Activated CD4-positive, CD25-positive, alpha-beta regulatory T cell treated with anti-CD3 and anti-CD28 coated beads, Interleukin-2, amount 50 U/mL, for 72 hours (primary cell): ENCODE measurements around the gene CYP24A1.

Experiments
- DNase-seq: peaks from one replicate; pipeline ENCODE4 v3.0.0; 2021

Gene CYP24A1

DNA sequence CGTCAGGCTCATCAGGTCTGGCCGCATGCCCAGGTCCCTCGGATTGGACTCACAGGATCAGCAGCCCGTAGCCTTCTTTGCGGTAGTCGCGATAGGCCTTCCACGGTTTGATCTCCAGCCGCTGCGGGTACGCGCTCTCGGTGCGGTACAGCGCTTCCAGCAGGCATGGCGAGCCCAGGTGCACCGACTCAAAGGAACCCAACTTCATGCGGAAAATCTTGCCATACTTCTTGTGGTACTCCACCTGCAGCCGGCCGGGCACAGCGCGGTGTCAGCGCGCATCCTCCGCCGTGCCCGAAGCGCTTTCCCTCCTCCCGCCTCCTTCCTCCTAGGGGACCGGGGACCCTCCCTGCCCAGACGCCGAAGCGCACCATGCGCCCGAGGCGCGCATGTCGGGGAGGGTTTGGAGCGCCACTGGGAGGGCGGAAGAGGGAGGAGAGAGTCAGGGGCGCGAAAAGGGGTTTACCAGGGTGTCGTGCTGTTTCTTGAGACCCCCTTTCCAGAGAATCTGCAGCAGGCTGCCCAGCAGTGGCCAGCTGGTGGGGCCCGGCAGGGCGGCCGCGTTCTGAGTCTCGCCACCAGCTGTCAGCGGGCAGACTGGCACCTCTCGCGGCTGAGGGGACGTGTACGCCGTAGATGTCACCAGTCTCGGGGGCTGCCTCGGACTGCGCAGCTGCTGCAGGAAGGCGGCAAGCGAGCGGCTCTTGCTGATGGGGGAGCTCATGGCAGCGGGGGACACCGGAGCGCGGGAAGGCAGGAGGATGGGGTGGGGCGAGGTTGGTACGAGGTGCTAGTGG lies 732 bp downstream of the CYP24A1 start:
- DNase-seq, result no peak

GRCh38 chr20:54172532-54172855 lies 1.3 kb downstream of the CYP24A1 start:
- no peak for DNase-seq

- no peak for DNase-seq
Observed at GRCh38 chr20:54170963-54171362, 2.8 kb downstream of the CYP24A1 start.

GRCh38 chr20:54170026-54170471 lies 3.7 kb downstream of the CYP24A1 start:
- DNase-seq, result no peak

DNA sequence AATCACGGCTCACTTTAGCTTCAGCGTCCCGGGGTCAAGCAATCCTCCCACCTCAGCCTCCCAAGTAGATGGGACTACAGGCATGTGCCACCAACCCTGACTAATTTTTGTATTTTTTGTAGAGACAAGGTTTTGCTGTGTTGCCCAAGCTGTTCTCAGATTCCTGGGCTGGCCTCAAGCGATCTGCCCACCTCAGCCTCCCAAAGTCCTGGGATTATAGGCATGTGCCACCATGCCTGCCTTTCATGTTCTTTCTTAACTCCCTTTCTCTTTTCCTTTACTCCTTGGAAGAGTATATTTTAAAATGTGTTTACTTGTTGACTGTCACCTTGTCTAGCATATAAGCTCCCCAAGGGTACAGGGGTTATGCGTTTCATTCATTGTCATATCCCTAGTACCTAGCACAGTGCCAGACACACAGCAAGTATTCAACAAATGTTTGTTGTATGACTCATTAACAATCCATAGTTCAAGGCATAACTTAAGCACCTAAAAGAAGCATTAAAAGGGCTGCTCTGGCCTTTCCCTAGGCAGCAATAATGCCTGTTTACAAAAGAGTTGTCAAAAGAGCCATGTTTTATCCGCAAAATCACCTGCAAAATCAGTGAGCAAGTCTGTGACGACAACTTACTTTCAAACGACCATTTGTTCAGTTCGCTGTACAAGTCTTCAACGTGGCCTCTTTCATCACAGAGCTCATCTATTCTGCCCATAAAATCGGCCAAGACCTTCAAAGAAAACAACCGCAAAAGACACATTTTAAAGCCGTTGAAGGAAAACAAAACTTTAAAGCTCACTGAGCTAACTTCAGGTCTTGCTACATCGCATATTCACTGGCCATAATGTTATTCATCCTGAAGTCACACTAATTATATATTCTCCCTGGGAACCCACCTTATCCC lies 4.6 kb downstream of the CYP24A1 start:
- DNase-seq, result no peak

DNA sequence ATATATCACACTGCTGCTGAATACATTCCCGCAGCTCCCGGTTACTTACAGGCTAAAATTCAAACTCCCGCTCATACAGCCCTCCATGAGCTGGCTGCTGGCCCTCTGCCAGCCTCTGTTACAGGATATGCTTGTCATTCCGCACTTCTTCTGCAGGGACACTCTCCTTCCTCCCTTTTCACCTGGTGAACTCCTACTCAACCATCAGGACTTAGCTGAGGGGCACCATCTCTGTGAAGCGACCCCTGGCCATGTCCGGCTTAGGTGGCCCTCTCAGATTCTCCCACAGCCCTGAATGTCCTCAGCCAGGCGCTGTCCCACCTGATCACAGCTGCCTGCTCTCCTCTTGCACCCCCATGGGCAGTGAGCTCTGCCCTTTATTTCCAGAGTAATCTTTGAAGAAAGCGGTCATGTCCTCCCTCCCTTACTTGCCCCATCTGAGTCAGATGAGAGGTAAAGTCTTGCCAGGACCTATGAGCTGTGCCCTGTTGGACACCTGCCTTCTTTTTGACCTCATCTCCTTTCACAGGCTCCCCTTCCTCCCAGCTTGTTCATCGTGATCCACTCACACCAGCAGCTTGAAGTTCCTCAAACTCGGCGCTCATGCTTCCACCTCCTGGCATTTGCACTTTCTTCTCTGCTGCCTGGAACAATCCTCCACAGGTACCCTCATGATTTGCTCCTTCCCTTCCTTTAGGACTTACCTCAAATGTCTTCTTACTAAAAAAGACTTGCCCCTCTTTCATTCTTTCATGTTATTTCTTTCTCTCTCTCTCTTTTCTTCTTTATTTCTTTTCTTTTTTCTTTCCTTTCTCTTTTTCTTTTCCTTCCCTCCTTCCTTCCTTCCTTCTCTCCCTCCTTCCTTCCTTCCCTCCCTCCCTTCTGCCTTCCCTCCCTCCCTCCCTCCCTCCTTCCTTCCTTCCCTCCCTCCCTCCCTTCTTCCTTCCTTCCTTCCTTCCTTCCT lies 5.6 kb downstream of the CYP24A1 start:
- DNase-seq, result no peak

DNA sequence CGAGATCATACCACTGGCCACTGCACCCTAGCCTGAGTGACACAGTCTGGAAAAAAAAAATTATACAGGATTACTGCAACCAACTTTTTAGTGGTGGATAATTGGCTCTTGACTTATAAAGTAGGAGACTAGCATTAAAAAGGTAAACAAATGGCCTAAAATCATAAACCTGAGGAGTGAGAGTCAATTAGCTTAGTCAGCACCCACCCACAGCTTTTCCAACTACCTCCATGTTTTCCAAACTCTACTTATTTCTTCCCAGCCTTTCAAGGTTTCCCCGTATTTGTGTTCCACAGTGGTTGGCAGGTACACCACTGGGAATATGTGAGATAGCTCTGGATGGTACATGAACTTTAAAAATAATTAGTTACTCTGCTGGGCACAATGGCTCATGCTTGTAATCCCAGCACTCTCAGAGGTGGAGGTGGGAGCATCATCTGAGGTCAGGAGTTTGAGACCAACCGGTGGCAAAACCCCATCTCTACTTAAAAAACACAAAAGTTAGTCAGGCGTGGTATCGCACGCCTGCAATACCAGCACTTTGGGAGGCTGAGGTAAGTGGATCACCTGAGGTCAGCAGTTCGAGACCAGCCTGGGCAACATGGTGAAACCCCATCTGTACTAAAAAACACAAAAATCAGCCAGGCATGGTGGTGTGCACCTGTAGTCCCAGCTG lies 6.7 kb downstream of the CYP24A1 start:
- DNase-seq, result no peak

DNA sequence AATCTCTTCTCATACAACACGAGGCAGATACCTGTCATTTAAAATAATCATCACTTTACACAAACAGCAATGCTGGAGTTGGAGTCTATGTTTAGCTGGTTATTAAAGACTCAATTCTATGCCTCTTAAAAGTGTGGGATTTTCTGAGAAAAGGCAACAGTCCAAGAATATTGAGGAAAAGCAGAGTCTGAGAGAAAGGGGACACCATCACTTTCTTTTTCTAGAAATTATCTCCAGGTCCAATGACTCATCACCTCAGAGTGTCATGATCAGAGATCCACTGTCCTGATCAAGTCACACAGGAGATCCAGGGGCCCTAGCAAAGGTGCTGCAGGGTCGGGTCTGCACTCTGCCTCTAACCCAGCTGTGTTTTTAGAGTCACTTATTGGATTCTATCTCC lies 8.0 kb downstream of the CYP24A1 start:
- no peak for DNase-seq

DNA sequence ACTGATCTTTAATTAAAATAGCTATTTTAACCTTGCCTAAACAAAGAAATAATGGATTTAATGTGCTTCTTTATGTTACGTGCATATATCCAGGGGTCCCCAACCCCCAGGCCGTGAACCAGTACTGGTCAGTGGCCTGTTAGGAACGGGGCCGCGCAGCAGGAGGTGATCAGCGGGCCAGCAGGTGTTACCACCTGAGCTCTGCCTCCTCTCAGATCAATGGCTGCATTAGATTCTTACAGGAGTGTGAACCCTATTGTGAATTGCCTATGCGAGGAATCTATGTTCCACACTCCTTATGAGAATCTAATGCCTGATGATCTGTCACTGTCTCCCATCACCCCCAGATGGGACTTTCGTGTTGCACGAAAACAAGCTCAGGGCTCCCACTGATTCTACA lies 8.8 kb downstream of the CYP24A1 start:
- no peak for DNase-seq

DNA sequence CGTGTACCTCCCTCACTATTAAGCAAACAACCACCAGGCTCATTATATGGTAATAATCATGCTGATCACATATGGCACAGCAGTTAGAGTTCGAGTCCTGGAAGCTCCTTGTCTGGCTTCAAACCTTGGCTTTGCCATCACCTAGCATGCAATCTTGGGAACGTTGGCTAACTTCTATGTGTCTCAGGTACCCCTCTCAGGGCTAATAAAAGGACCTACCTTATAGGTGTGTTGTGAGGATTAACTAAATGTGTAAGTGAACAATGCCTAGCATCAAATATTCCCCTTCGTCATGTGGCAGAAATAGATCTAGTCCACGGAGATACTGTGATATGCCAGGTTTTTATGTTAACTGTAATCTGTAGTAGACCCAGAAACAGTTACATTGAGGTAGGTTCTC lies 10.4 kb downstream of the CYP24A1 start:
- no peak for DNase-seq

- DNase-seq, result no peak
Observed at GRCh38 chr20:54162378-54163009, 11.3 kb downstream of the CYP24A1 start.

GRCh38 chr20:54161821-54162149 lies 12.0 kb downstream of the CYP24A1 start:
- no peak for DNase-seq

- DNase-seq, result no peak
Observed at GRCh38 chr20:54161008-54161820, 12.6 kb downstream of the CYP24A1 start.

GRCh38 chr20:54160065-54161007 lies 13.4 kb downstream of the CYP24A1 start:
- DNase-seq, result no peak

- DNase-seq, result no peak
Observed at GRCh38 chr20:54158856-54159418, 14.8 kb downstream of the CYP24A1 start.

- DNase-seq, result no peak
Observed at GRCh38 chr20:54158226-54158625, 15.6 kb downstream of the CYP24A1 start.

- no peak for DNase-seq
Observed at GRCh38 chr20:54156981-54157835, 16.6 kb downstream of the CYP24A1 start.

DNA sequence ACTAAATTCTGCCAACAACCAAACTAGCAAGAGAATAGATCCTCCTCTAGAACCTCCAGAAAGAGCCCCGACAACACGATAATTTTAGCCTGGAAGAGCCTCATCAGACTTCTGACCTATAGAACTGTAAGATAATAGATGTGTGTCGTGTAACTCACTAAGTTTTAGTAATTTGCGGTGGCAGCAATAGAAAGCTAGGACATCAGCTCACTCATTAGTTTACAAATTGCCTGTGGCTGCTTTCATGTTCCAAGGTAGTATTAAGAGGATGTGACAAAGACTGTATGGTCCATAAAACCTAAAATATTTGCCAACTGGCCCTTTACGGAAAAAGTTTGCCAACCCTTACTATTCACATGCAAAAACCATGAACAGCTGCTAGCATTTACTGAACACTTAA lies 17.3 kb downstream of the CYP24A1 start:
- no peak for DNase-seq
